PC-3 (cell line): ENCODE data around the gene OTOA. TPM values are rescaled to one million over a fixed set of nuclear protein-coding genes. Genes with fewer than 3 reads are reported as not detected.

Experiments
- ATAC-seq: fragments of 200-7000 bp; cut with Tn5 transposase; 2 replicates; pipeline ENCODE4 v1.9.1; 2020; ENCODE audit warnings: mild to moderate bottlenecking, moderate library complexity
- BruUV-seq: library from RNA; stranded (reverse); fragments of 400-500 nt; replicated peaks from 2 replicates; lab custom pipeline; 2021; lab: Mats Ljungman, UMichigan
- CTCF ChIA-PET: fragments of 300-600 bp; sonication (Branson Sonifier 250); formaldehyde crosslinking; loops from one replicate; lab custom pipeline; 2022; ENCODE audit warnings: antibody characterized with exemption; lab: Charles Lee
- POLR2A ChIA-PET: fragments of 300-600 bp; sonication (Branson Sonifier 250); formaldehyde crosslinking; loops from one replicate; lab custom pipeline; 2022; ENCODE audit warnings: antibody characterized with exemption; ENCODE audit not compliant: unreplicated experiment; lab: Charles Lee
- DNase-seq: peaks from one replicate; pipeline ENCODE4 v3.0.0-alpha.2; 2015
- H2AFZ ChIP-seq: fragments of 300-600 bp; sonication (generic); 2 replicates; pipeline ENCODE4 v1.6.0; 2016; ENCODE audit warnings: antibody characterized with exemption, low read length
- H3F3A ChIP-seq: fragments of 300-600 bp; sonication (generic); one replicate; pipeline ENCODE4 v1.6.0; 2017; ENCODE audit warnings: antibody characterized with exemption, low read length, control low read depth, mild to moderate bottlenecking; ENCODE audit not compliant: unreplicated experiment
- H3K27ac ChIP-seq: fragments of 300-600 bp; sonication (generic); 2 replicates; pipeline ENCODE4 v1.5.1; 2016; ENCODE audit warnings: mild to moderate bottlenecking, low read length
- H3K27me3 ChIP-seq: fragments of 300-600 bp; sonication (generic); 2 replicates; pipeline ENCODE4 v1.6.1; 2016; ENCODE audit warnings: low read length, mixed read lengths
- H3K36me3 ChIP-seq: fragments of 300-600 bp; sonication (generic); 2 replicates; pipeline ENCODE4 v1.6.1; 2016; ENCODE audit warnings: low read depth, mixed run types, low read length, mixed read lengths
- H3K4me1 ChIP-seq: fragments of 300-600 bp; sonication (generic); 2 replicates; pipeline ENCODE4 v1.5.1; 2016; ENCODE audit warnings: low read length; ENCODE audit not compliant: insufficient read depth
- H3K4me2 ChIP-seq: fragments of 300-600 bp; sonication (generic); 2 replicates; pipeline ENCODE4 v1.6.0; 2016; ENCODE audit warnings: low read length
- H3K4me3 ChIP-seq: fragments of 300-600 bp; sonication (generic); 2 replicates; pipeline ENCODE4 v1.5.1; 2016; ENCODE audit warnings: mild to moderate bottlenecking, low read length, mixed read lengths
- H3K79me2 ChIP-seq: fragments of 300-600 bp; sonication (generic); 2 replicates; pipeline ENCODE4 v1.6.1; 2017; ENCODE audit warnings: low read length, mixed read lengths
- H3K9ac ChIP-seq: fragments of 300-600 bp; sonication (generic); 2 replicates; pipeline ENCODE4 v1.6.0; 2016; ENCODE audit warnings: mild to moderate bottlenecking, low read length
- H3K9me2 ChIP-seq: fragments of 300-600 bp; sonication (generic); replicated peaks from 2 replicates; pipeline ENCODE4 v1.6.1; 2016; ENCODE audit warnings: mixed run types, low read length, mixed read lengths
- H3K9me3 ChIP-seq: fragments of 300-600 bp; sonication (generic); 2 replicates; pipeline ENCODE4 v1.6.1; 2016; ENCODE audit warnings: low read length, mixed read lengths
- H4K20me1 ChIP-seq: fragments of 300-600 bp; sonication (generic); 2 replicates; pipeline ENCODE4 v1.6.1; 2016; ENCODE audit warnings: low read length, mixed read lengths
- CTCF ChIP-seq: fragments of 300-600 bp; sonication (generic); conservative IDR thresholded peaks from 2 replicates; pipeline ENCODE4 v1.5.1; 2017; ENCODE audit warnings: antibody characterized with exemption, low read depth, mild to moderate bottlenecking, low read length
- EZH2 ChIP-seq: fragments of 300-600 bp; sonication (generic); IDR thresholded peaks from one replicate; pipeline ENCODE4 v1.6.1; 2017; ENCODE audit warnings: antibody characterized with exemption, mild to moderate bottlenecking, low read length; ENCODE audit not compliant: unreplicated experiment
- EZH2phosphoT487 ChIP-seq: fragments of 300-600 bp; sonication (generic); IDR thresholded peaks from 2 replicates; pipeline ENCODE4 v1.6.1; 2018; ENCODE audit warnings: mild to moderate bottlenecking, antibody characterized with exemption, low read length, borderline replicate concordance
- intact Hi-C: fragments of 100-400 bp; cut with micrococcal nuclease; formaldehyde crosslinking; loops from 2 replicates; pipeline ENCODE4 v1.9.0; 2023
- total RNA-seq: library from RNA; depleted of rRNA; stranded (reverse); fragments of >200 nt; gene quantifications from 2 replicates; pipeline ENCODE4 v1.2.3, GENCODE V29; 2014

The OTOA gene
- total RNA-seq, 1 experiment from 2014 or later = not detected

- Histone ChIP-seq H3K4me2 (no peak overlapping the region), H3F3A (no peaks in the 10 kb centered on the region), H3K4me1 (no peaks in the 10 kb centered on the region), H3K27me3 (no peaks in the 10 kb centered on the region), H3K27ac (no peak overlapping the region), H3K9me2 (no peaks in the 10 kb centered on the region), H3K36me3 (no peaks in the 10 kb centered on the region), H4K20me1 (no peaks in the 10 kb centered on the region), H3K79me2 (no peaks in the 10 kb centered on the region), H3K9ac (no peak overlapping the region), H2AFZ (no peak overlapping the region), H3K9me3 (no peaks in the 10 kb centered on the region), H3K4me3 (no peak overlapping the region)
- ChIA-PET POLR2A (no interaction called here), CTCF (no interaction called here)
- BruUV-seq = no TSS peak
- ATAC-seq = no peak
- DNase-seq = no peak
- intact Hi-C loops = no loop called here
- no peak for TF ChIP-seq EZH2phosphoT487
- no peak for TF ChIP-seq EZH2
- no peak for TF ChIP-seq CTCF
Measured at GRCh38 chr16:21701271-21701670, 37.5 kb downstream of the OTOA start.

- TF ChIP-seq EZH2 (no peak), EZH2phosphoT487 (no peak)
- Histone ChIP-seq H3K36me3 (no peaks in the 10 kb centered on the region), H3K27me3 (no peaks in the 10 kb centered on the region), H3K9ac (no peak overlapping the region), H3K9me2 (no peaks in the 10 kb centered on the region), H2AFZ (no peak overlapping the region), H3K79me2 (no peaks in the 10 kb centered on the region), H3F3A (no peaks in the 10 kb centered on the region), H3K4me1 (no peaks in the 10 kb centered on the region), H3K27ac (no peak overlapping the region), H4K20me1 (no peaks in the 10 kb centered on the region), H3K9me3 (no peaks in the 10 kb centered on the region), H3K4me3 (no peak overlapping the region), H3K4me2 (no peak overlapping the region)
- no peak for ATAC-seq
- intact Hi-C loops = no loop called here
- DNase-seq = no peak
- ChIA-PET CTCF (no interaction called here), POLR2A (no interaction called here)
- BruUV-seq = no TSS peak
Measured at GRCh38 chr16:21702276-21702675, 38.5 kb downstream of the OTOA start.

GRCh38 chr16:21703156-21703555 lies 39.4 kb downstream of the OTOA start:
- CTCF ChIA-PET = no interaction called here
- ATAC-seq (no peak), DNase-seq (no peak)
- Histone ChIP-seq H3K27me3 (no peaks in the 10 kb centered on the region), H3K36me3 (no peaks in the 10 kb centered on the region), H3K79me2 (no peaks in the 10 kb centered on the region), H3K9ac (no peak overlapping the region), H3K4me2 (no peak overlapping the region), H3F3A (no peaks in the 10 kb centered on the region), H3K9me3 (no peaks in the 10 kb centered on the region), H3K27ac (no peak overlapping the region), H3K9me2 (no peaks in the 10 kb centered on the region), H2AFZ (no peak overlapping the region), H3K4me3 (no peak overlapping the region), H3K4me1 (no peaks in the 10 kb centered on the region), H4K20me1 (no peaks in the 10 kb centered on the region)
- intact Hi-C loops = no loop called here
- POLR2A ChIA-PET = no interaction called here
- TF ChIP-seq CTCF (no peak), EZH2 (no peak), EZH2phosphoT487 (no peak)
- BruUV-seq = no TSS peak
